ENCODE data around the gene DCLK1. TPM values are rescaled to one million over a fixed set of nuclear protein-coding genes. Genes with fewer than 3 reads are reported as not detected.

Gene DCLK1
- total RNA-seq, 6 experiments from 2014 or later: 0.07 to 0.12 (median 0.10) TPM; not detected in 2

DNA sequence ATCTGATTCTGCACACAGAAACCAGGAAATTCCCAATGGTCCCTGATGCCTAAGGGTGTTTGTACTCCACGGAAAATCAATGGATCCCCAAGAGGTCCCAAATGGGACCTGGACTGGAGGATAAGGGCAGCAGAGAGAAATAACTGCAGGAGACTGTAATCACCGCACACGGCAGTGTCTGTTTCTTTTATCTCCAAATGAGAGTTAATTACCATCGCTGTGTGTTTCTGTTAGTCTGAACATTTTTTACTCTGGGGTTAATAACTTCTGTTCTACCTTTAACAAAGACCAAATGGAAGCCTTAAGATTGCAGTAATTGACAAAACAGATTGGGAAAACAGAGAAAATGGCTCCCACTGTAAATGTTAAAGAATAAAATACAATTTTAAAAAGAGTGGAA, 320.9 kb downstream of the DCLK1 start:
- intact Hi-C loops (cut with DNase I): no loop called here

DNA sequence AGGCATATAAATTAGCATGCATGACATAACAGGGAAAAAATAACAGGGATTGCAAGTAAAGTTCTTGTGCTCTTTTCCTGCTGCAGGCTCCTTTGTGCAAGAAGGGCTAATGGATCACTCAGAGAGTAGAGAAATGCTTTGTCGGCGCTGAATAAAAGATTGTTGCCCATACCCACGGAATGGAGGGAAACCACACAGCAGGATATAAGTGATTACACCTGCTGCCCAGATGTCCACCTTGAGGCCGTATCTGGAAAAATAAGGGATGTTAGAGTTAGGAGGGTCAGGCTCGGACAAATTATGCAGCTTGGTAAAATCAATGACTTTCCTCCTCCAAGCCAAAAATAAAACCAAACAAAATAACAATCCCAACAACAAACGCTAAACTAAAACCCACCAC, 322.3 kb downstream of the DCLK1 start:
- intact Hi-C loops (cut with DNase I): no loop called here
- H3K4me3 ChIP-seq: no peak overlapping the region
- ATAC-seq (no peak), DNase-seq (no peak)
- H3K36me3 ChIP-seq: no peaks in the 10 kb centered on the region
- H3K9me3 ChIP-seq: no peaks in the 10 kb centered on the region
- H3K27me3 ChIP-seq: no peaks in the 10 kb centered on the region
- TF ChIP-seq, protein P1, sequence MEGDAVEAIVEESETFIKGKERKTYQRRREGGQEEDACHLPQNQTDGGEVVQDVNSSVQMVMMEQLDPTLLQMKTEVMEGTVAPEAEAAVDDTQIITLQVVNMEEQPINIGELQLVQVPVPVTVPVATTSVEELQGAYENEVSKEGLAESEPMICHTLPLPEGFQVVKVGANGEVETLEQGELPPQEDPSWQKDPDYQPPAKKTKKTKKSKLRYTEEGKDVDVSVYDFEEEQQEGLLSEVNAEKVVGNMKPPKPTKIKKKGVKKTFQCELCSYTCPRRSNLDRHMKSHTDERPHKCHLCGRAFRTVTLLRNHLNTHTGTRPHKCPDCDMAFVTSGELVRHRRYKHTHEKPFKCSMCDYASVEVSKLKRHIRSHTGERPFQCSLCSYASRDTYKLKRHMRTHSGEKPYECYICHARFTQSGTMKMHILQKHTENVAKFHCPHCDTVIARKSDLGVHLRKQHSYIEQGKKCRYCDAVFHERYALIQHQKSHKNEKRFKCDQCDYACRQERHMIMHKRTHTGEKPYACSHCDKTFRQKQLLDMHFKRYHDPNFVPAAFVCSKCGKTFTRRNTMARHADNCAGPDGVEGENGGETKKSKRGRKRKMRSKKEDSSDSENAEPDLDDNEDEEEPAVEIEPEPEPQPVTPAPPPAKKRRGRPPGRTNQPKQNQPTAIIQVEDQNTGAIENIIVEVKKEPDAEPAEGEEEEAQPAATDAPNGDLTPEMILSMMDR (IDR thresholded peaks at IDR 0.05): no peak
- TF ChIP-seq POLR2A (IDR thresholded peaks at IDR 0.05): no peak
- no peaks in the 10 kb centered on the region for H3K4me1 ChIP-seq
- H3K27ac ChIP-seq: no peak overlapping the region
- 52% methylated on average over 3 of the region's 6 CpGs for WGBS (ENCODE audit: insufficient coverage, low coverage, low lambda C conversion rate, missing lambda C conversion rate)

More for the DNA sequence above, 320.9 kb downstream of the DCLK1 start:
- H3K27me3 ChIP-seq: no peaks in the 10 kb centered on the region
- no peaks in the 10 kb centered on the region for H3K4me1 ChIP-seq
- H3K27ac ChIP-seq: no peak overlapping the region
- H3K4me3 ChIP-seq: no peak overlapping the region
- WGBS (ENCODE audit: insufficient coverage, low coverage, low lambda C conversion rate, missing lambda C conversion rate): 86% methylated on average over 2 of the region's 4 CpGs
- no peaks in the 10 kb centered on the region for H3K36me3 ChIP-seq
- DNase-seq: no peak
- no peaks in the 10 kb centered on the region for H3K9me3 ChIP-seq
- no peak for ATAC-seq
- no peak for TF ChIP-seq POLR2A (IDR thresholded peaks at IDR 0.05)
- TF ChIP-seq, protein P1 (IDR thresholded peaks at IDR 0.05): no peak

DNA sequence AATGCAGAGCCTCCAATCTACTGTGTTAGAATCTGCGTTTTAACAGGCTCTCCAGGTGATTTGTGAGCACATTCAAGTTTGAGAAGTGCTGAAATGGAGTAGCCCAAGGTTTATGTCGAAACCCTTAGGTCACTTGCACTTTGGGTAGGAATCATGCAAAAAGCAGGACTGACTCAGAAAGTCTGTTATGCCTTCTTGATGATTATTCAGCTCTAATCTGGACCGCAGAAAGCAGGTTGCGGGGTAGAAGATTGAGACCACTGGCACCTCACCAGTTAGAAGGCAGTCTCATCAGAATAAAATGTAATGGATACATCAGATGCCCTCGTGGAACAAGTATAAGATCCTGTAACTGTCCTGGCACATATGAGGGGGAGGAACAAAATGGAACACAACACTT, 326.3 kb downstream of the DCLK1 start:
- intact Hi-C loops (cut with DNase I): no loop called here
- no peaks in the 10 kb centered on the region for H3K4me1 ChIP-seq
- H3K9me3 ChIP-seq: no peaks in the 10 kb centered on the region
- WGBS (ENCODE audit: insufficient coverage, low coverage, low lambda C conversion rate, missing lambda C conversion rate): 35% methylated on average over 5 of the region's 5 CpGs
- TF ChIP-seq, protein P1 (IDR thresholded peaks at IDR 0.05): no peak
- no peak for TF ChIP-seq POLR2A (IDR thresholded peaks at IDR 0.05)
- ATAC-seq (no peak), DNase-seq (no peak)
- no peak overlapping the region for H3K4me3 ChIP-seq
- H3K27me3 ChIP-seq: no peaks in the 10 kb centered on the region
- no peak overlapping the region for H3K27ac ChIP-seq
- H3K36me3 ChIP-seq: no peaks in the 10 kb centered on the region

DNA sequence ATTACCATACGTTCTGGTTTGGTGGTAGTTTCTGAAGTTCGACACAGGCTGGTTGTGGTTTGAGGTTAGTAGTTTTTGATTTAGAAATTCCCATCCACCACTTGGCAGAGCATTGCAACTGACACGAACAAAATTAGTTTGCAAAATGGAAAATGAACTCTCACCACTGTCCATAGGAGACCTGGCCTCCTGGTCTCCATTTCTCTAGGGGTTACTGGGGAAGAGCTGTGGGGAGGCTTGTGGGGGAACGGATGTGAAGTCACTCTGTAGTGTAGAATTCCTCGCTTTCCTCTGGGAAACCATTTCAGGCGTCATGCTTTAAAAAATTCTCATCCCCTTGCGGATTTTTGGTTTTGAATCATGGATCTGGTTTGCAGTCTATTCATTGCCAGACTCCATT, 333.2 kb downstream of the DCLK1 start:
- no peak for DNase-seq
- H3K4me1 ChIP-seq: no peaks in the 10 kb centered on the region
- no peaks in the 10 kb centered on the region for H3K27me3 ChIP-seq
- ATAC-seq: no peak
- 65% methylated on average over 7 of the region's 7 CpGs for WGBS (ENCODE audit: insufficient coverage, low coverage, low lambda C conversion rate, missing lambda C conversion rate)
- no peak overlapping the region for H3K4me3 ChIP-seq
- no peaks in the 10 kb centered on the region for H3K9me3 ChIP-seq
- H3K36me3 ChIP-seq: no peaks in the 10 kb centered on the region
- intact Hi-C loops (cut with DNase I): no loop called here
- H3K27ac ChIP-seq: no peak overlapping the region
- TF ChIP-seq, protein P1 (IDR thresholded peaks at IDR 0.05): no peak
- TF ChIP-seq POLR2A (IDR thresholded peaks at IDR 0.05): no peak

DNA sequence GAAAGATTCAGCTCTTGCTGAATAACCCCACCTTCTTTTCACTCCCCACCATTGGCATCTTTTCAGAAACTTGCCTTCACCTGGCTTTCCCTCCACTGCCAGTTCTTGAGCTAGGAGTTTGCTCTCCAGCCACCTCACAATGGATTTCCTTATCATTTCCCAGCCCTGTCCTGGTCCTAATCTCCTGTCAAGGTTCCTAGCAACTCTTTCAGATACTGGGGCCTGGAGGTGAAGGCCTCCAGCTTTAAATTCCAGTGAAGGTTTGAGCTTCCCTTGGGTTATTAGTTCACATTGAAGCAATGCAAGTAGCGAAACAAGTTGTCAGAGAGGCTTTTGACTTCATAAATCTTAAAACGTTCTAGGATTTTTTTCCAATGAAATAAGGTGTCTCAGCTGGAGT, 333.9 kb downstream of the DCLK1 start:
- 56% methylated on average over 2 of the region's 2 CpGs for WGBS (ENCODE audit: insufficient coverage, low coverage, low lambda C conversion rate, missing lambda C conversion rate)

More for the DNA sequence above, 333.9 kb downstream of the DCLK1 start:
- Histone ChIP-seq H3K9me3 (no peaks in the 10 kb centered on the region), H3K36me3 (no peaks in the 10 kb centered on the region), H3K27ac (no peak overlapping the region), H3K4me3 (no peak overlapping the region), H3K4me1 (no peaks in the 10 kb centered on the region), H3K27me3 (no peaks in the 10 kb centered on the region)
- ATAC-seq (no peak), DNase-seq (no peak)
- no peak for TF ChIP-seq POLR2A (IDR thresholded peaks at IDR 0.05)
- TF ChIP-seq, protein P1 (IDR thresholded peaks at IDR 0.05): no peak
- intact Hi-C loops (cut with DNase I): no loop called here

Measured in right lobe of liver (tissue), 6 donors.